HG02884 (cell line): Measurements from ENCODE around the gene SERF2.
"Not testable (repeated sequence)": the region's sequence is repeated elsewhere in the genome, so short reads cannot be mapped to it uniquely, and the experiment has no call there.

ENCODE experiments used
- ATAC-seq: cut with Tn5 transposase; IDR thresholded peaks from one replicate; pipeline ENCODE4 v1.9.1; 2021; ENCODE audit warnings: mild to moderate bottlenecking, moderate library complexity; ENCODE audit not compliant: unreplicated experiment

SERF2 gene

DNA sequence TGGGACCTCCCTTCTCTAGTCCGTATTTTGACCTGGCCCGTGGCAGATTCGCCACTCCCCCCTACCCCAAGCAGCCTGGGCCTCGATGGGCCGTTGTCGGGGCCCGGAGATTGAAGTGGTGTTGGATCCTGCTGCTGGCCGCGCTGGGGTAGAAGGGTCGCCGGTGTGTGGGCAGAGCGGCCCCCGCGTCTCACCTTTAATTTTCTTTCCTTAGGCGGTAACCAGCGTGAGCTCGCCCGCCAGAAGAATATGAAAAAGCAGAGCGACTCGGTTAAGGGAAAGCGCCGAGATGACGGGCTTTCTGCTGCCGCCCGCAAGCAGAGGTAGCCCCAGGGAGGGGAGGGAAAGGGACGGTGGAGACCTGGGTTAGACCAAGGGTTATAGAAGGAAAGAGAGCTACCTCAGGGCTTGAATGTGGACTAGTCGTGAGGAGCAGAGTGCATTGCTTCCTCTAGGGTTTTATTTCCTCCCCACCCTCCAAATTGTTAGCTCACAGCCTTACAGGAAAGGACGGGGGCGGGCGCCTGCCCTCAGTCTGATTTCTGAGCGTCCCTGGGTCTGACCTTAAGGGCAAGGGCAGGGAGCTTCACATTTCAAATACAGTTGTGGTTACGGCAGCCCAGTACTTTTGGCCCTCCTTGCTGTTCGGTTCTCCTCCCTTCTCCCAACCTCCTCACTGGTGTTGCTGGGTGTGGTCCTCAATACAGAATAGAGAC lies 799 bp downstream of the SERF2 start:
- ATAC-seq, result no peak

DNA sequence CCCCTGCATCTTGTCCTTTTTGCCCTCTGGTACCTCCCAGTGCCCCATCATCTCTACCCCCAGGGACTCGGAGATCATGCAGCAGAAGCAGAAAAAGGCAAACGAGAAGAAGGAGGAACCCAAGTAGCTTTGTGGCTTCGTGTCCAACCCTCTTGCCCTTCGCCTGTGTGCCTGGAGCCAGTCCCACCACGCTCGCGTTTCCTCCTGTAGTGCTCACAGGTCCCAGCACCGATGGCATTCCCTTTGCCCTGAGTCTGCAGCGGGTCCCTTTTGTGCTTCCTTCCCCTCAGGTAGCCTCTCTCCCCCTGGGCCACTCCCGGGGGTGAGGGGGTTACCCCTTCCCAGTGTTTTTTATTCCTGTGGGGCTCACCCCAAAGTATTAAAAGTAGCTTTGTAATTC lies 1.5 kb downstream of the SERF2 start:
- ATAC-seq, result no peak

DNA sequence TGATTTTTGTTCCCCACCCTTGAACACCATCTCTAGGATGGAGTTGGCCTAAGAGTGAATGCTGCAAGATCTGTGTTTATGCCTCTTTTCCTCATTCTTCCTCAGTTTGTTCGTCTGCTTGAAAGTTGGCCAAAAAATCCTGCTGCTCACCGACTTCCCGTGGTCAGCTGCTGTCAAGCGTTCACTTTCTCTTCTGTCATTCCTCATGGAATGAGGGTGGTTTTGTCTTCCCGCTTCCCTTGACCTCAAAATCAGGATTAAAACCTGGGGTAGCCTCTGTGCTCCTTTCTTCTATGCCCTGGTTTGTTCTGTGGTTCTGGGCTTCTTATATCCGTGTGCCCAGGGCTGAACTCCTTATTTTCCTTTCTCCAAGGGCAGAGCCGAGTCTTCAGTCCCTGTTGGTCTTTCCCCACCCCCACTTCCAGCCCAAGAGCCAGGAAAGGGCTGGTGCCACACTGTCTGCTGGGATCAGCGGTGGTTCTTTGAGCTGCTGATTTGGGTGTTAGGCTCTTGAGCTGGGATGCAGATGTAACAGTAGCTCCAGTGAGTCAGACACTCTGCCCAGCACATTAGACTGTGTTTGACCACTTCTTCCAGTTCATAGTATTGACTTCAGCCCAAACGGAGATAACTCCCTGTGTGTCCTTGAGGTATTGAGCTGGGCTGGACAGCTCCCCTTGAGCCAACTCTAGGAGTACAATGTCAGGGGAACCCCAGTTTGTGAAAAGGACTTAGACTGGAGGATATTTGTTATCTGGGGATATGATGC lies 2.3 kb downstream of the SERF2 start:
- ATAC-seq, result no peak

DNA sequence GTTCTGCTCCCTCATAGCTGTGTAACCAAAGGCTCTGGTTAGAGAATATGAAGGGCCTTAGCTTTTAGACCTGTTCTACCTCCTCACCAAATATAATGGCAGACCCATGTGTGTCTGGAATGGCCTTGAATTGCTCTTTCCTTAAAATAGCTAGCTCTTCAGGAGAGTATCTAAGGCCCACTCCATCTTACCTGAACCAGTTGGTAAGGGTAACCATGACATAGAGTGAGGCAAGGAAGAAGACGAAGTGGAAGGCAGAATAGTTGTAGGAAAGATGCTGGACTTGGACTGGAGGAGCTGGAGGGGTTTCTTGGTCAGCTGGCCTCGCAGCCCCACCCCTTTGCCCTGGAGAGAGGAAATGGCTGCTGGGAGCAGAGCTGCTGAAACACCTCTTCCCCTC lies 3.1 kb downstream of the SERF2 start:
- no peak for ATAC-seq

DNA sequence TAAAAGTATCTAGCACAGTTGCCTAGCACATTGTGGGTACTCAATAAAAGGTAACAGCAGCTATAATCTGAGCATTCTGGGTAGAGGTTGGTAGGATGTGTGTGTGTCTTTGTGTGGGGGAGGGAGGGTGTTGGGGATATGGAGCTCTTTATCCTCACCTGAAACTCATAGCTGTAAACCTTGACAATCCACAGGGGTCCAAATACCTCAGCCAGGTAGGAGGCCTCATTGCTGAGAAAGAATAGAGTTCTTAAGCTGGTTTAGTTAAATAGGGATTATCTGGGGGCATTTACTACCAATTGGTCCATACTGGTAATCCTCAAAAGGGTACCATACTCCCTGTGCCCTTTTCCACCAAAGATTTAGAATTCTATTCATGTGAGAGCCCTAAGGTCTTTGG lies 3.9 kb downstream of the SERF2 start:
- ATAC-seq, result no peak

DNA sequence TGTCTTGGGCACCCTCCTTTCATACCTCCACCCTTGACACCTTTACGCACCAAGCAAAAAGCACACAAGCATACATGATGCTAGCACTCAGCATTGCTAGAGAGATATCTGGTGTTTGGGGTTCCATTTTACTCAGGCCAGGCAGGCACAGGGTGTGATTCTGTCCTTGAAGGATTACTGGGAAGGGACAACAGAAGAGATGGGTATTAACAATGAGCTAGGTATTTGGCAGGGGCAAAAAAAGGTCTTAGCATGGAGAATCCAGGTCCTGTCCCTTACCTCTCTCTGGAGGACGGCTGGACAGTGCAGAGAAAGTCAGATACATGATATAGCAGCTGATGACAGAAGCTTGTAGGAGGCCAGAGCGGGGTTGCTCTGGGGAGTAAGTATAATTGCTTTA lies 4.4 kb downstream of the SERF2 start:
- no peak for ATAC-seq

DNA sequence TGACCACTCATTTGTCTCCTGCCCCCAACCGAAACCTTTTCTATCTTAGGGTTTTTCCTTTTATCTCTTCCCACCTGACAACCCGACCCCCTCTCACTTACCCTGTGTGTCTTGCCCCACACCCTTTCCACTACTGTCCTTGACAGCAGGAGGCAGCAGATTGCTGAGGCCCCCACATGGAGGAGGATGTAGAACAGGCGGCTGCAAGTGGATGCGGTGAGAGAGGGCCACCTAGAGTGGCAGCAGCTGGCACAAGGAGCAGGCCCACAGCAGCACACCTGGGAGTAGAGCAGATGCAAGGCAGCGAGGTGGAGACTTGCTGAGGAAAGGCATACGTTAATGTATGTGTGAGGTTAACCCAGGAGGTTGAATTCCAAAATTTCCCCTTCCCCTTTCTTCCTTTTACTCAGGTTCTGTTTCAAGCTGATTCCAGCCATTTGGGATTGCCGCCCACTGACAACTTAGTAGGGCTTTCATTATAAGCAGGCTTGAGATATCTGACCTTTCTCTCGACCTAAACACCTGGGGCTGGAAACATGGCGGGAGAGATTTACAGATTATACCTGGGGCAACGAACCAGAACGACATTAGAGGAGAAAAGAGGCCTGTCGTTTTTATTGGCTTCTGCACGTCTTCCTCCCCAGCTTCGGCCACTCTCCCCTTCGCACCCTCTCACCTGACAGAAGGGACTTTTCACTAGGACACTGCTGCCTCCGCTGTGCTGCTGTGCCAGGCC lies 7.3 kb downstream of the SERF2 start:
- no peak for ATAC-seq

DNA sequence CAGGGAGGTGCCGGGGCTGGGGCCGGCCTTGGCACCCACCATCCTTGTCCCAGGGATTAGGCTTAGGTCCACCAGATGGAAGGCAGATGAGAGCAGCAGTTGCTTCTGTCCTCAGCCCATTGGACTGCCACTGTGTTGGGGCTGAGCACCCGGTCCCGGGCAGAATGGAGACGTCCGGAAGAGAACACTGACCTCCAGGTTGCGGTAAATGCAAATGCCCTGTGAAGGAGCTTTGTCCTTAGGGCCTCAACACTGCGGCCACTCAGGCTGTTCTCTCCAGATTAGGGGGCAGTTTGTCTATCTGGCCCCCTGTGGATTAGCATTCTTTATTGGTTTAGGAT lies 7.8 kb downstream of the SERF2 start, which contains the start of gene SERINC4:
TSS of gene SERINC4 (minus strand) at position 276 of the 341 bp plus-strand sequence. CDS start at position 42, 234 bp downstream.
- ATAC-seq, result no peak

DNA sequence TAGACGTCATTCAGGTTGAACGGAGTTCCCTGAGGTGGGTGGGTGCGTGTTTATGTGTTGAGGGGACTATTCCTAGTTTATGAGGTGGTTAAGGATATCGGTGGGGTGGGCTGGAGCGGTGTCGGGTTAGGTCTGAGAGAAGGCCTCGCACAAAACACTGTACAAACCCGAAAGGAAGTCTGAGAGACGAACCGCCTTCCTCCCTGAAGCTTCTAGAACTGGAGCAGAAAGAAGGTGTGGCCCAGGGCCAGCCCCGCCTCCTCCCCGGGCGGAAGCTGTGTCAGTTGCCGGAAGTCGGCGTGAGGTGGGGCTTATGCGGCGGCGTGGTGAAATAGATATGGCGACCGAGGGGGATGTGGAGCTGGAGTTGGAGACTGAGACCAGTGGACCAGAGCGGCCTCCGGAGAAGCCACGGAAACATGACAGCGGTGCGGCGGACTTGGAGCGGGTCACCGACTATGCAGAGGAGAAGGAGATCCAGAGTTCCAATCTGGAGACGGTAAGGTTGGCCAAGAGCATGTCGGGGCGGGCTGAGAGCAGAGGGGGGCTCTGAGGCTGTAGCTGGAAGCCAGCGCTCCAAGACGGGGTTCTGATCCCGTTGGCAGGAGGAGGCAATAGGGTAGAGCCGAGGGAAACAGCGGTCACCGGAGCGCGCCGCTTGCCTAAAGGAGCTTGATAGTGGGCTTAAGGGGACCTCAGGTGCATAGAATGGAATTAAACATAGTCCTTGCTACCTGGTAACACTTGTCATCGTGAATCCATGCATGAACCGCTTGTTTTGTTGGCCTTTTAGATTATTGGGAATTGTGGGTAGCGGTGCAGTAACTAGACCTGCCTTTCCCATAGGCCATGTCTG lies 8.4 kb downstream of the SERF2 start, which contains the start of gene HYPK:
TSS of gene HYPK (plus strand) at position 314 of the 856 bp plus-strand sequence. CDS start at position 338, 24 bp downstream.
- peak; percentile 86 for ATAC-seq

DNA sequence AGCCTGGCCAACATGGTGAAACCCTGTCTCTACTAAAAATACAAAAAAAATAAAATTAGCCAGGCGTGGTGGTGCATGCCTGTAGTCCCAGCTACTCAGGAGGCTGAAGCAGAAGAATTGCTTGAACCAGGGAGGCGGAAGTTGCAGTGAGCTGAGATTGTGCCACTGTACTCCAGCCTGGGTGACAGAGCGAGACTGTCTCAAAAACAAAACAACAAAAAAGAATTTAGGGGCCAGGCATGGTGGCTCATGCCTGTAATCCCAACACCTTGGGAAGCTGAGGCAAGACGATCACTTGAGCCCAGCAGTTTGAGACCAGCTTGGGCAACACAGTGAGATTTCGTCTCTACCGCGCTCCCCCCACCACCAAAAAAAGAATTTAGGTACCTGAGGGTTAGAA lies 10.6 kb downstream of the SERF2 start:
- not testable (repeated sequence) for ATAC-seq

DNA sequence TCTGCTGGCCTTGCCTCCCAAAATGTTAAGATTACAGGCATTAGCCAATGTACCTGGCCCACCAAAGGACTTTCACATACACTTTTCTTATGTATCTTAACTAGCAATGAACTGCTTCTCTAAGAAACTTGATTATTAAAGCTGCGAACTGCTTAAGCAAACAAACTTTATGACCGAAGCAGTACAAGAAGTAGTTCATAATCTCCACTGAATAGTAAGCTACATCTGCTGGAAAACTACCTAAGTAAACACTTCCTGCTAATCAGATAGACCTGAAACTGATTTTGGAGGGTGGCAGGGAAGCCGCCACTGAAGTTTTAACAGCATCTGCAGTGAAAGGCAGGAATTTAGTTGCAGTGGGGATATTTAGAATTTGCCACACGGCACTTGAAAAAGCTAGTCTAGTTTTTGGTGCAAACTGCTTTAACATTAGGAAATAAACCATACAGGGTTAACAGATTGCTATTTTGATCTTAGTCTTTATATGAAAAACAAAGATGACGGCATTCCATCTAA lies 16.4 kb downstream of the SERF2 start:
- no peak for ATAC-seq

DNA sequence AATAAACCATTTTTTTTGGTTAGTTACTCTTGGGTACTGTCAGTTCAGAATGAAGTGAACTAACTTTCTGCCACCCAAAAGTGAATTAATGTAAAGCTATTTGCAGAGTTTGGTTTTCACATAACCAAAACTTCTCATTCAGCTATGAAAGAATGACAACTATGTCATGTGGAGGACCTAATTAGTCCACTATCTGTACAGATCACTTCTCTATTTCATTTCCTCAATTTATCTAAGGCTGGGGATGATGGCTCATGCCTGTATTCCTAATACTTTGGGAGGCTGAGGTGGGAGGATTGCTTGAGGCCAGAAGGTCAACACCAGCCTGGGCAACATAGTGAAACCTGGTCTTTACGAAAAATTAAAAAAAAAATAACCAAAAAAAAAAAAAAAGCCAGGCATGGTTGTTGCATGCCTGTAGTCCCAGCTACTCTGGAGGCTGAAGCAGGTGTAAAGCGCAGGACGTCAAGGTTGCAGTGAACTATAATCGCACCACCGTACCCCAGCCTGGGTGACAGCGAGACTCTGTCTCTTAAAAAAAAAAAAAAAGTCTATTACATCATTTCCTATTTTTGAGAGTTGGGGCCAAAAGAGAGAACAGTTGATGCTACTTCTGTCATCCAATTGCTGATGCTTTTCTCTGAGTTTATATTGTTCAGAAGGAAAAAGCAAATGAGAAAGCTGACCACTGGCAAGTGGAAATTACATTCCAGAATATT lies 17.0 kb downstream of the SERF2 start:
- peak; percentile 55 for ATAC-seq

DNA sequence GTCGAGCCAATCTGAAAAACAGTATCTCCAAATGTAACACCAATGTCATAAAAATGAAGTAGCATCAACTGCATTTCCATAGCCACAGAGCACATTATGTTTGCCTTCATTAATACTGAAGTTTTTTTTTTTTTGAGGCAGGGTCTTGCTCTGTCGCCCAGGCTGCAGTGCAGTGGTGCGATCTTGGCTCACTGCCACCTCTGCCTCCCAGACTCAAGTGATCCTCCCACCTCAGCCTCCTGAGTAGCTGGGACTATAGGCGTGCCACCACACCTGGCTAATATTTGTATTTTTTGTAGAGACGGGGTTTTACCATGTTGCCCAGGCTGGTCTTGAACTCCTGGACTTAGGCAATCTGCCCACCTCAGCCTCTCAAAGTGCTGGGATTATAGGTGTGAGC lies 22.9 kb downstream of the SERF2 start:
- not testable (repeated sequence) for ATAC-seq

DNA sequence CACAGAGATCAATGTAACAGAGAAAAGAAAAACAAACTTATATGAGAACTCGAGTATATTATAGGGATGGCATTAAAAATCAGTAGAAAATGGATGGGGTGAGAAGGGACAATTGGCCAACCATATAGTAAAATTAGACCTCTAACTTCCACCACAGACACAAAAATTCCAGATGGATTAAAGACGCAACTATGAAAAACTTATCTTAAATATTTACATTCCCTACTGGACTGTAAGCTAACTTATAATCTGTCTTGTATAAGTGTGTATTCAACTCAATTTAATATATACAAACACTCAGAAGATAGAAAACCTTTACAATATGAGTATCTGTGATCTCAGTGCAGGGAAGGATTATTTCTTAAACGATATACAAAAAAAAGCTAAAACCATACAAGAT lies 29.4 kb downstream of the SERF2 start:
- ATAC-seq, result no peak

DNA sequence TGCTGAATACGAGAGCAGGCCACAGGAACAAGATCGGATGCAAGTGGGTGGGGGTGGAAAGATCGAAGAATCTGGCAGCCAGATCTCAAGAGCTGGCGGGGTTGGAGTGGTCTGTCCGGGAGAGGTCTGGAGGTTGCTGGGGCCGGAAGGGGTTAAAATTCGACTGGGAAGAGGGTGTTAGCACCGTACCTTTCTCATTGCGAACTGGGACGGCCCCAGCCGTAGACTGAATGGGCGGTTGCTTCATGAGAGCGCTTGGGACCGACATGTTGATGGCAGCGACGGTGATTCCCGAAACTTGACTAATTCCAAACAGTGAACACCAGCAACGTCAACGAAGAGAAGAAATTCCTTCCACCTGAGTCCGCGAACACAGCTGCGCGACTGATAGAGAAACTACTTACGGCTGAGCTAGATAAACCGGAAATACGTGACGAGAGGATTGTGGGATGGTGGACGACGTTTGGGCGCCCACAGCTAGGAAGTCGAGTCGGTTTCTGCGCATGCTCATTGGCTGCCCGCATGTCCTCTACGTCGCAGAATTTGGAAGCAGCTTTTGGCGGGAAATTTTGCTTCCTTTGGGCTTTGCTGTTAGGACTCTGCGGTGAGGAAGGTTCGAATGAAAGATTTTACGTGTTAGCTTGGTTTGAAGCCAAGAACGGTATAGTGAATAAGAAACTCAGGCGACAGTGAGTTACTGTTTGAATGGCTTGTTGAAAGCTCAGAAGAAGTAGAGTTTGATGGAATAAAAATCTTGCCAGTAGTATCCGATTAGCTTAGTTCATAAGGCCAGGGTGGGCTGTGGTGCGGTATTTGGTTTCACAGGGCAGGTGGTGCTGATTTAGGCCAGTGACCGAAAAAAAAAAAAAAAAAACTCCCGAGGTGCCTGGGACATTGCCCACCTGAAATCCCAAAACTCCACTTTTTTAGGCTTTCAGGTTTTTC lies 32.5 kb downstream of the SERF2 start, which contains the start of gene MFAP1:
TSS of gene MFAP1 (minus strand) at position 389 of the 945 bp plus-strand sequence. CDS start at position 268, 121 bp downstream.
- peak; percentile 70 for ATAC-seq

DNA sequence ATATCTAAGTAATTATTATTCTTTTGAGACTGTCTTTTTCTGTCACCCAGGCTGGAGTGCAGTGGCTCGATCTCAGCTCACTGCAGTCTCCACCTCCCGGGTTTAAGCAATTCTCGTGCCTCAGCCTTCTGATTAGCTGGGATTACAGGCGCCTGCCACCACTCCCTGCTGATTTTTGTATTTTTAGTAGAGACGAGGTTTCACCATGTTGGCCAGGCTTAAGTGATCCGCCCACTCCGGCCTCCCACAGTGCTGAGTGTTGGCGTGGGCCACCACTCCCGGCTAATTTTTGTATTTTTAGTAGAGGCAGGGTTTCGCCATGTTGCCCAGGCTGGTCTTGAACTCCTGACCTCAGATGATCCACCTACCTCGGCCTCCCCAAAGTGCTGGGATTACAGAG lies 33.2 kb downstream of the SERF2 start:
- not testable (repeated sequence) for ATAC-seq

DNA sequence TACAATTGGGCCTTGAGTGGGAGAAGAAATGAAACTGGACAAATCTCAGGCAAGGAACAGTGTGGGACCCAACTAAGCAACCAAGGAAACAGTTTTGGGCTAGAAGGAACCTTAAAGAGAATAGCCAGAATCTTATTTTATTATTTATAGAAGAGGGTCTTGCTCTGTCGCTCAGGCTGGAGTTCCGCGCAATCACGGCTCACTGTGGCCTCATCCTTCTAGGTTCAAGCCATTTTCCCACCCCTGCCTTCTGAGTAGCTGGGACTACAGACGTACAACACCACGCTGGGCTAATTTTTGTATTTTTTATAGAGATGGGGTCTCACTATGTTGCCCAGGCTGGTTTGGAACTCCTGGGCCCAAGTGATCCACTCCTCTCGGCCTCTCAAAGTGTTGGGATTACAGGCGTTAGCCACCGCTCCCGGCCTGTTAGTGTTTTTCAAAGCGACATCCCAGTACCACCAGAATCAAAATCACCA lies 33.9 kb downstream of the SERF2 start:
- ATAC-seq, result no peak
